Activated T-helper 2 cell treated with anti-CD3 and anti-CD28 coated beads, Interferon-gamma antibody, Interleukin-2, Interleukin-4, amounts not matched to agents 10 μg/mL and 5 μg/mL and 100 μg/mL, durations not matched to agents 14 hours and 24 hours and 36 hours (primary cell): Measurements from ENCODE around the gene ZNFX1. TPM values are rescaled to one million over a fixed set of nuclear protein-coding genes. Genes with fewer than 3 reads are reported as not detected.
A peak's percentile ranks its signal among the peaks of the same experiment; 100 is the strongest.
"Not testable (repeated sequence)": the region's sequence is repeated elsewhere in the genome, so short reads cannot be mapped to it uniquely, and the experiment has no call there.

Source experiments
- DNase-seq: peaks from one replicate; pipeline ENCODE4 v3.0.0; 2021; ENCODE audit warnings: low spot score
- H3K27ac Mint-ChIP-seq: one replicate; pipeline ENCODE4 v1.8.0; 2021; ENCODE audit warnings: mixed read lengths
- H3K27me3 Mint-ChIP-seq: one replicate; pipeline ENCODE4 v1.8.0; 2021; ENCODE audit warnings: low read depth, mixed read lengths
- H3K36me3 Mint-ChIP-seq: one replicate; pipeline ENCODE4 v1.8.0; 2021; ENCODE audit warnings: low read depth, mixed read lengths
- H3K4me1 Mint-ChIP-seq: one replicate; pipeline ENCODE4 v1.8.0; 2021; ENCODE audit warnings: low read depth, mixed read lengths
- H3K4me3 Mint-ChIP-seq: one replicate; pipeline ENCODE4 v1.8.0; 2021; ENCODE audit warnings: low read depth, mild to moderate bottlenecking, moderate library complexity, mixed read lengths
- H3K9me3 Mint-ChIP-seq: one replicate; pipeline ENCODE4 v1.8.0; 2021; ENCODE audit warnings: mixed read lengths
- intact Hi-C: fragments of 100-400 bp; cut with micrococcal nuclease; formaldehyde crosslinking; loops from one replicate; pipeline ENCODE4 v1.15.1; 2023
- total RNA-seq: library from RNA; stranded (reverse); gene quantifications from 2 replicates; pipeline ENCODE4 v1.2.3, GENCODE V29; 2022

The ZNFX1 gene
- total RNA-seq, 1 donor from 2014 or later, result 49.3 TPM

- peaks cover 26% of the 10 kb centered on the region for H3K27me3 Mint-ChIP-seq
- H3K9me3 Mint-ChIP-seq, result peaks cover 16% of the 10 kb centered on the region
- H3K4me1 Mint-ChIP-seq, result peaks cover 22% of the 10 kb centered on the region
- intact Hi-C loops, result no loop called here
- no peak overlapping the region for H3K27ac Mint-ChIP-seq
- no peak for DNase-seq
- no peak overlapping the region for H3K4me3 Mint-ChIP-seq
- H3K36me3 Mint-ChIP-seq, result peaks cover 5% of the 10 kb centered on the region
These were observed 34.8 kb upstream of the ZNFX1 start for GRCh38 chr20:49312661-49313060.

GRCh38 chr20:49310705-49311104 is 32.8 kb upstream of the ZNFX1 start:
- Mint-ChIP-seq H3K4me3 (no peak overlapping the region), H3K9me3 (peaks cover 16% of the 10 kb centered on the region), H3K27me3 (peaks cover 9% of the 10 kb centered on the region), H3K27ac (peak overlapping the region; percentile 21), H3K36me3 (peaks cover 5% of the 10 kb centered on the region), H3K4me1 (peaks cover 22% of the 10 kb centered on the region)
- intact Hi-C loops, result no loop called here
- DNase-seq, result no peak

DNA sequence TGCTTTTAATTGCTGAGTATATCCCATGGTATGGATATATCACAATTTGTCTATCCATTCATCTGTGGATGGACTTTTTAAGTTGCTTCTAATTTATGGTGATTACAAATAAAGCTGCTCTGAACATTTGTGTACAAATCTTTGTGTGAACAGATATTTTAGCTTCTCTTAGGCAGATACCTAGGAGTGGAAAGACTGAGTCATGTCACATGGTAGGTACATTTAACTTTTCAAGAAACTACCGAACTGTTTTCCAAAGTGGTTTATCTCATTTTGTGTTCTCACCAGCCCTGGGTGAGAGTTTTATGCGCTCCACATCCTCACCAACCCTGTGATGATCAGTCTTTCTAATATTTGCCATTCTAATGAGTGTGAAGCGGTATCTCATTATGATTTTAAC is 31.0 kb upstream of the ZNFX1 start:
- Mint-ChIP-seq H3K9me3 (peaks cover 16% of the 10 kb centered on the region), H3K36me3 (peaks cover 5% of the 10 kb centered on the region), H3K27ac (no peak overlapping the region), H3K4me1 (peaks cover 24% of the 10 kb centered on the region), H3K27me3 (peaks cover 2% of the 10 kb centered on the region), H3K4me3 (no peak overlapping the region)
- intact Hi-C loops, result no loop called here
- no peak for DNase-seq

GRCh38 chr20:49306903-49307620 is 29.2 kb upstream of the ZNFX1 start:
- H3K27ac Mint-ChIP-seq, result no peak overlapping the region
- no peak for DNase-seq
- peaks cover 5% of the 10 kb centered on the region for H3K36me3 Mint-ChIP-seq
- H3K4me3 Mint-ChIP-seq, result no peak overlapping the region
- peaks cover 16% of the 10 kb centered on the region for H3K9me3 Mint-ChIP-seq
- H3K27me3 Mint-ChIP-seq, result peaks cover 2% of the 10 kb centered on the region
- H3K4me1 Mint-ChIP-seq, result peaks cover 24% of the 10 kb centered on the region
- intact Hi-C loops, result no loop called here

DNA sequence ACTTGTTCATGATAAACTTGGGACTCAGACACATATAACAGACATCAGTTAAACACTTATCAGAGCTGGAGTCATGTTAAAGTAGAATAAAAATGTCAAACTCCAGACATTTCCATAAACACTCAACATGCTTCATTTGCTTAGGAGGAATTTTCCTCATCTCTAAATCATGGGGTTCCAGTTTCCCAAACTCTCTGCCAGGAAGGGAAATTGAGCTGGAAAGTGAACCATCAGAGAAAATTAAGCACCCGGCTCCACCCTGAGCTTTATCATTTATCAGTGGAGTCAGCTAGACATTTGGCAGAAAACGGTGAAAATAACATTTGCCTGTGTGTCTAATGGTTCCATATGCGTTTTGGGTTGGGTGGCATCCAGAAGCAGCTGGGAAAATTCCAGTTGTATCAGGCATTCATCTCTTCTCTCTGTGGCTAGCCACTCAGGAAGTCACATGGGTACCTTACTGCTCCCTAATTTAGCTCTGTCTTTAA is 25.3 kb upstream of the ZNFX1 start:
- DNase-seq, result no peak
- Mint-ChIP-seq H3K4me3 (no peak overlapping the region), H3K27me3 (no peaks in the 10 kb centered on the region), H3K36me3 (no peaks in the 10 kb centered on the region), H3K9me3 (no peaks in the 10 kb centered on the region), H3K27ac (no peak overlapping the region), H3K4me1 (peaks cover 2% of the 10 kb centered on the region)
- intact Hi-C loops, result no loop called here

DNA sequence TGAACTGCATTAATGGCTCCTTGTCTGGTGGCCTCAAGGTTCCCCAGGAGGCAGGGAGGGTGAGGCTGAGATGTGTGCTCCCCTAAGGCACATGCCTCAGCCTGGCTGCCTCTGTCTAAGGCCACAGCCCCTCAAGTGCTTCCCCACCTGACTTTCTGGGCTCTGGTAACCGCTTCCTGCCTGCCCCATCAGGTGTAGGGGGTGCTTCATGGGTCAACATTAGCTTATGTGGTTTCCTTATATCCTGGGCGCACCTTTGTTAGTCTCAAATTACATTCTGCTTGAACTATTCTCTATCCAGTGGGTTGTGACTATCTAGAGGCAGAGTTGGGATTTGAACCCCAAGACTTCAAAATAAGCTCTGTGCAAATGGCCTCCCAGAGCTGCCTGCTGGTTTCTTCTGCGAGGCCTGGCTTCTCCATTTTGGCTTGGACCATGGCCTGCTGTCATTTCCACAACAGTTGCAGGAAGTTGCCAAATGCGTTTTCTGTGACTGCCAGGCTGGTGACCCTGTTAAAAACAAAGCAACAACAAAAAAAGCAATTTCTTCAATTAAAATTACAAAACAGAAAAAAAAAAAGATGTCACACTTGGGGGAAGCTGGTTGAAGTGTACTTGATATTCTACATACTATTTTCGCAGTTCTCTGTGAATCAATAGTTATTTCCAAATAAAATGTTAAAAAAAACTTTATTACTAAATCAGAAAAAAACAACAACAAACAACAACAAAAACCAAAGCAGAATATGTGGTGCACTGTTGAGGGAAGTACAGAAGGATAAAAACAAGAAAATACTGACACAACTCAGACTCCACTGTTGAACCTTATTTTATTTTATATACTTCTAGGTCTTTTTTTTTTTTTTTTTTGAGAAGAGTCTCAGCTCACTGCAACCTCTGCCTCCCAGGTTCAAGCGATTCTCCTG is 20.0 kb upstream of the ZNFX1 start:
- intact Hi-C loops, result no loop called here
- DNase-seq, result no peak
- Mint-ChIP-seq H3K27ac (no peak overlapping the region), H3K36me3 (peaks cover 29% of the 10 kb centered on the region), H3K9me3 (no peaks in the 10 kb centered on the region), H3K27me3 (no peaks in the 10 kb centered on the region), H3K4me1 (peaks cover 8% of the 10 kb centered on the region), H3K4me3 (no peak overlapping the region)

GRCh38 chr20:49294002-49294654 is 16.3 kb upstream of the ZNFX1 start:
- H3K27ac Mint-ChIP-seq, H3K9me3 Mint-ChIP-seq, DNase-seq, intact Hi-C loops, H3K27me3 Mint-ChIP-seq, H3K4me3 Mint-ChIP-seq: not testable (repeated sequence)
- H3K36me3 Mint-ChIP-seq, result peaks cover 63% of the 10 kb centered on the region
- peaks cover 10% of the 10 kb centered on the region for H3K4me1 Mint-ChIP-seq

DNA sequence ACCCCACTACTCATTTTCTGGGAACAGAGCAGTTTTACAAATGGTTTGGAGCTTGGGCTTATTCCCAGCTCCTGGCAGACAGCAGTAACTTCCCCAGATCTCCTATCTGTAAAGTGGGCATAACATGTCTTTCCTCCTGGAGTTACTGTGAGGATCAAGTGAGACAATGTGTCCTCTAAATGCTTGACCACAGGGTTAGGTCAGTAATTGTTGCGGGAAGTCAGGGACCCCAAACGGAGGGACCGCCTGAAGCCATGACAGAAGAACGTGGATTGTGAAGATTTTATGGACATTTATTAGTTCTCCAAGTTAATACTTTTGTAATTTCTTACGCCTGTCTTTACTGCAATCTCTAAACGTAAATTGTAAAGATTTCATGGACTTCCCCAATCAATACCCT is 15.3 kb upstream of the ZNFX1 start:
- Mint-ChIP-seq H3K36me3 (peaks cover 73% of the 10 kb centered on the region), H3K9me3 (no peaks in the 10 kb centered on the region), H3K4me3 (no peak overlapping the region), H3K27ac (peak overlapping the region; percentile 17), H3K27me3 (no peaks in the 10 kb centered on the region), H3K4me1 (peaks cover 10% of the 10 kb centered on the region)
- intact Hi-C loops, result no loop called here
- no peak for DNase-seq

DNA sequence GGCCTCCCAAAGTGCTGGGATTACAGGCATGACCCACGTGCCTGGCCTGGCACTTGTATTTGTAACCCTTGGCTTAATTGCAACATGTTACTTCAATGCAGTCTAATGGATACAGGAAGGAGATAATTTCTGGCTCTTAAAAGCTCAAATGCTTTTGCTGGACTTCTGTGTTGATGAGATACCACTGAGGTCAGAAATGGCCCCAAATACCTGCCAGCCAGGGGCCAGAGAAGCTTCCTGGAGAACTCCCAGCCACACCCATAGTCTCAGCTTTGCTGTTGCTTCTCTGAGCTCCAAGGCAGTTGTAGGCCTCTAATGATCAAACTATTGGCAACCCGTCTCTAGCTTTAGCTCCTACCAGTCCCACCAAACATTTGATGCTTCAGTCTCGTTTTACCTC is 14.2 kb upstream of the ZNFX1 start:
- Mint-ChIP-seq H3K27ac (no peak overlapping the region), H3K4me1 (peaks cover 11% of the 10 kb centered on the region), H3K27me3 (no peaks in the 10 kb centered on the region), H3K36me3 (peaks cover 84% of the 10 kb centered on the region), H3K9me3 (peaks cover 6% of the 10 kb centered on the region), H3K4me3 (no peak overlapping the region)
- intact Hi-C loops, result no loop called here
- no peak for DNase-seq

DNA sequence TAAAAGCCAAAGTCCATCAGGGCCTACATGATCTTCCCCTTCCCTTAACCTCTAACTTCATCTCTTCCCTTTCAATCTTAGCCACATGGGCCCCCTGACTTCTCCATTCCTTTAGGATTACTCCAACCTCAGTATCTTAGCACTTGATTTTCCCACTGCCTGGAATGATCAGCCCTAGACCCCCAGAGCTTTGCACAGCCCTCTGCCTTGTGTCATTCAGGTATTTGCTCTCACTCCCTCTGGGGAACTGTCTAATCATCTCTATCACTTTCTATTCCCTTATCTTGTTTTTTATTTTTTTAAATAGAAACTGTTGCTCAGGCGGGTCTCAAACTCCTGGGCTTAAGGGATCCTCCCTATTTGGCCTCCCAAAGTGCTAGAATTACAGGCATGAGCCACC is 13.3 kb upstream of the ZNFX1 start:
- intact Hi-C loops, result no loop called here
- Mint-ChIP-seq H3K9me3 (peaks cover 14% of the 10 kb centered on the region), H3K27ac (peak overlapping the region; percentile 17), H3K4me3 (no peak overlapping the region), H3K4me1 (peaks cover 15% of the 10 kb centered on the region), H3K36me3 (peaks cover 88% of the 10 kb centered on the region), H3K27me3 (no peaks in the 10 kb centered on the region)
- no peak for DNase-seq

GRCh38 chr20:49290608-49291191 is 12.8 kb upstream of the ZNFX1 start:
- peak overlapping the region; percentile 17 for H3K27ac Mint-ChIP-seq
- no peak for DNase-seq
- H3K4me3 Mint-ChIP-seq, result no peak overlapping the region
- H3K36me3 Mint-ChIP-seq, result peaks cover 92% of the 10 kb centered on the region
- H3K27me3 Mint-ChIP-seq, result no peaks in the 10 kb centered on the region
- peaks cover 19% of the 10 kb centered on the region for H3K9me3 Mint-ChIP-seq
- peaks cover 19% of the 10 kb centered on the region for H3K4me1 Mint-ChIP-seq
- intact Hi-C loops, result no loop called here

DNA sequence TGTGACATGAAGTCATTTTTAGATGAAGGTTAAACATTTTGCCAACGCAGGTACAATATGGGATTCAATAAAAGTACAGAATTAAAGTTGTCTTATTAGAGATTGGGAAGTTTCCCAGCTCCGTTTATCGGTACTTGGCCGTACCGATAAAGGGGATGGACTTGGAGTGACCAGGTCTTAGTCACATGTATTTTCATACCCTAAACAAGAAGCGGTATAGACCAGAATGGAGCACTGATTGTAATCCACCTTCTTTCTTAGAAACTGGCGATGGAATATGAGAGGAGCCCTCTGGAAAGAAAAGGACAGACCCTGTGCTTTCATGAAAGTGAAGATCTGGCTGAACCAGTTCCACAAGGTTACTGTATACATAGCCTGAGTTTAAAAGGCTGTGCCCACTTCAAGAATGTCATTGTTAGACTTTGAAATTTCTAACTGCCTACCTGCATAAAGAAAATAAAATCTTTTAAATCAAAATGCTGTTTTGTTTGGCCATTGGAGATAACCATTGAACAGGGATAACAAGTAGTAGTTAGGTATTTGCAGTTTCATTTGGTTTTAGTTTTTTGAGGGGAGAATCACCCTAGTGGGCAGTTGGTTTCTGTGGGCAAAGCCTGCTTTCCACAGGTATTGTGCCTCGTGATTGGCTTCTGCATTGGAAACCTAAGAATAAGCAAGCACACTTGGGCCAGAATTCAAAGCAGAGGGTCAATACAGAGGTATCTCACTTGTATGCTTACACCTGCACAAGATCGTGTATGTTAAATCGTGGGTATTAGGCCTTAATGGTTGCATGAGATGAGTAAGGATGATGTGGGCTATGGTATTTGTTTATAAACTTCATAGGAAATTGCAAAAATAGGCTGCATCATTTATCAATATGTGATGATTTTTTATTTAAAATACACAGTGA is 11.2 kb upstream of the ZNFX1 start:
- Mint-ChIP-seq H3K27me3 (no peaks in the 10 kb centered on the region), H3K9me3 (peaks cover 31% of the 10 kb centered on the region), H3K4me3 (no peak overlapping the region), H3K27ac (no peak overlapping the region), H3K36me3 (peaks cover 95% of the 10 kb centered on the region), H3K4me1 (peaks cover 32% of the 10 kb centered on the region)
- intact Hi-C loops, result no loop called here
- DNase-seq, result no peak
